HG02943 (cell line): ENCODE data around the gene COX10.
"Not testable (repeated sequence)": the region's sequence is repeated elsewhere in the genome, so short reads cannot be mapped to it uniquely, and the experiment has no call there.

Experiments used
- ATAC-seq: cut with Tn5 transposase; IDR thresholded peaks from one replicate; pipeline ENCODE4 v1.9.1; 2021; ENCODE audit warnings: mild to moderate bottlenecking, low read depth, moderate library complexity; ENCODE audit not compliant: unreplicated experiment

Gene COX10

DNA sequence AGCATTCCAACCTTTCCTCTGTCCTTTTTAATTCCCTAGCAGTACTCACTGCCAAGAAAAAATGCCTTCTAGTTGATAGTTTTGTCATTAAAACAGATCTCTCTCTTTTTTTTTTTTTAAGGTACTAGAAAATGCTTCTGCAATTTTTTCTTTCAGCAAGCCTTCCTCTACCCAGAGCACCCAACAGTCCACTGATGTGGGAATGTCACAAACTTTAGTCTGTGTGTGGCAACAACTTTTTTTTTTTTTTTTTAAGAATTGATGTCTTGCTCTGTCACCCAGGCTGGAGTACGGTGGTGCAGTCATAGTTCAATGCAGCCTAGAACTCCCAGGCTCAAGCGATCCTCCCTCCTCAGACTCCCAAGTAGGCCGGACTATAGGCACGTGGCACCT is 132.7 kb downstream of the COX10 start:
- ATAC-seq, result no peak

DNA sequence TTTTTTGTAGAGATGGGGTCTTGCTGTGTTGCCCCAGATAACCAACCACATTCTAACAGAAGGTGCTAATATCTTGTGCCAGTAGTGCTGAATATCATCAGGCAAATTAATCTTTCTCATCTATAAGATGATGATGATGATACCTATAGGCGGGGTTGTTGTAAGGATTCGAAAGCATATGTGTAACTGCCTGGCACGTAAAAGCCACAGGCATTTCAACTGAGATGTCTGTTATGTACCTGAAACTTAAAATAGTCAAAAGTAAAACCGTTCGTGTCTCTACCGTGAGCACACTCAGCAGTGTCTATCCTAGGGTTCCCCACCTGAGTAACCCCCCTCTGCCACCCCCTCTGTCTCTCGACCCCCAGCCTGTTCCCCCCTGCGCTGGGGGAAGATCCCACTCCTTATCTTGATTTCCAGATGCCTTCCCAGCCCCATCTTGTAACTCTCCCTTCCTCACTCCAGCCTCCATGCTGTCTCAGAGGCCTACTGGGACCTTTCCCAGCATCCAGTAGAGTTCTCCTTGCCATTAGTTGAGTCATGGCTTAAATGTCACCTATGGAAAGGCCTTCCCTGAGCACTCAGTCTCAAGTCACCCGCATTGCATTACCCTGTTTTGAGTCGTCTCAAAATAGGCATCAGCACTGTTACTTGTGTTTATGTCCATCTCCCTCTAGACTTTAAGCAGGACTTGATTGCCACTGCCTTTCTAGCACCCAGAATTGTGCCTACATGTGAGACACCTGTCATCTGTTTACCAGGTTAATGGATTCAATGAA is 133.3 kb downstream of the COX10 start:
- ATAC-seq, result no peak

DNA sequence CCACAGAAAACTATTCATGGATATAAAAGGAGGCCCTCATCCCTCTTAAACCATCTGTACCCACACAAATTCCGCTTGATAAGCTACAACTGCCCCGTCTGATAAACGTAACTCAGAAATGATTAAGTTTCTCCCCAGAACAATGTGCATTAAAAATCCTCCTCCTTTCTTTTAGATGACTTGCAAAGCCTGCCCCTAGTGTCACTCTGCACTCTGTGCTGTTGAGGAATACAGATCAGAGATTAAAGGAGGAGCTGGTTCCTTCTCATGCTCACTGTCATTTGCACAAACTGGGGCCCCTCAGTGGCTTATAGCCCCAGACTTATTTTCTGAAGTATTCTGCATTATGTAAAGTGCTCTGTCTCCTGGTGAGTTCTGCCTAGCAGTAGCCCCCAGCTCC is 134.1 kb downstream of the COX10 start:
- no peak for ATAC-seq

DNA sequence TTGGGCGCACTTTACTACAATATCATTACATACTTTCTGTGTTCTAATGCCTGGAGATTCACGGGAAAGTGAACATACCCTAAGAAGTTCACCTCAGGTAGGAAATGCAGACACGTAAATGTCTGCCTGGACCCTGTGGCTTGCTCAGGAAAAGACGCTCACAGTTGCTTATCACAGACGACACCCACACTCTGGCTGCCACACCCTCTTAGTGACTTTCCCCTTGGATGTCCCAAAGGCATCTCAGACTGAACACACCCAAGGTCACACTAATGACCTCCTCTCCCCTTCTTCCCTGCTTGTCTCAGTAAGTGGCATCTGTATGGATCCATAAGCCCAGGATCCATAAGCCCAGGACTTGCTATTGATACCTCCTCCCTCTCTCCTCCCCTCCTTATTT is 134.8 kb downstream of the COX10 start:
- no peak for ATAC-seq

DNA sequence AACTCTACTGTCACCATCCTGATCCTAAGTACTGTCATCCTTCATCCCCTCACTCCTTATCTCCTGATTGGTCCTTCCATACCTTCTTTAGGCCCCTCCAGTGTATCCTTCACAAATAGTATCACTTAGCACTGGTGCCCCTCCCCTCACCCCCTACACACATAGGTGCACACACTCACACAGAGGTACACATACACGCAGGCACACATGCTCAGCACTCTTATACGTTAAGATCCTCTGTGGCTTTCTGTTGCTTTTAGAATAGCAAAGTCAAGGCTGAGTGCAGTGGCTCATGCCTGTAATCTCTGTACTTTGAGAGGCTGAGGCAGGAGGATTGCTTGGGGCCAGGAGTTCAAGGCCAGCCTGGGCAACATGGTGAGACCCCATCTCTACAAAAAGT is 135.2 kb downstream of the COX10 start:
- no peak for ATAC-seq

GRCh38 chr17:14205380-14205779 is 136.1 kb downstream of the COX10 start:
- no peak for ATAC-seq

DNA sequence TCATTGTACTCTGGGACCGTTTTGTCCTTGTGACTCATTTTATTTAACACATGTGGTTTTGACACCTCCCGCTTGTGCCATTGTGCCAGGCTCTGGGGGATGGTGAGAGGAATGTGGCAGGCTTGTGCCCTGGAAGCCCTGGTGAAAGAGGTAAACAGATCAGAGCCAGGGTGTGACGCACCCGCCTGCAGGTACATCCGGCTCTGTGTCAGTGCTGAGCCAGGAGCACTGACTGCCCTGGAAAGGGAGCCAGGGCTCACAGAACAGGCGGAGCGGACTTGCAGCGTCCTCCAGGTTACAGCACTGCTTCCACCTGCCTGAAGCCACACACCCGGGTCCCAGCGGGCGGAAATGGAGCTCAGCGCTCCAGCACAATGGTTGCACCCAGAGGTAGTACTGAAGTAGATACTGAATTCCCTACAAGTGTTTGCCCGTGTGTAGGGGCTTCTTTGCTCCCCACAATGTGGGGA is 136.7 kb downstream of the COX10 start:
- ATAC-seq, result no peak

DNA sequence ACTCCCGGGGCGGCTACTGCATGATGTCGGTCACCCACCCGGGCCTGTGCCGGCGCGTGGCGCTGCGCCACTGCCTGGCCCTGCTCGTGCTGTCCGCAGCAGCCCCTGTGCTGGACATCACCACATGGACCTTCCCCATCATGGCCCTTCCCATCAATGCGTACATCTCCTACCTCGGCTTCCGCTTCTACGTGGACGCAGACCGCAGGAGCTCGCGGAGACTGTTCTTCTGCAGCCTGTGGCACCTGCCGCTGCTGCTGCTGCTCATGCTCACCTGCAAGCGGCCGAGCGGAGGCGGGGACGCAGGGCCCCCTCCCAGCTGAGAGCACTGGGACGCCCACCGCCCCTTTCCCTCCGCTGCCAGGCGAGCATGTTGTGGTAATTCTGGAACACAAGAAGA is 137.6 kb downstream of the COX10 start:
- no peak for ATAC-seq

GRCh38 chr17:14207791-14208190 is 138.5 kb downstream of the COX10 start:
- no peak for ATAC-seq

DNA sequence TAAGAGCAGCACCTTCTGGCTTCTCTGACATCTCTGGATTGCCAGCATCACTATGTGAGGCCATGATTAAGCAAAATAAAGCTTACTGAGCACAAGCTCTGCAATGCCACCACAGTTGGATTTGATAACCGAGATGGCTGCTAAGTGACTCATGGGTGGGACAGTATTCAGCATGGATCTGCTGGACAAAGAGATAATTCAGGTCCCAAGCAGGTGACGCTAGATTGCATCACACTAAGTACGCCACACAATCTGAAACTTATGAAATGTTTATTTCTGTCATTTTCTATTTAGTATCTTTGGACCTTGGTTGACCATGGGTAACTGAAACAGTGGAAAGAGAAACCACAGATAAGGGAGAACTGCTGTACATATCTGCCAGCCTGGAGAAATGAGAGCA is 139.9 kb downstream of the COX10 start:
- ATAC-seq, result no peak

GRCh38 chr17:14211246-14211645 is 141.9 kb downstream of the COX10 start:
- ATAC-seq, result no peak

DNA sequence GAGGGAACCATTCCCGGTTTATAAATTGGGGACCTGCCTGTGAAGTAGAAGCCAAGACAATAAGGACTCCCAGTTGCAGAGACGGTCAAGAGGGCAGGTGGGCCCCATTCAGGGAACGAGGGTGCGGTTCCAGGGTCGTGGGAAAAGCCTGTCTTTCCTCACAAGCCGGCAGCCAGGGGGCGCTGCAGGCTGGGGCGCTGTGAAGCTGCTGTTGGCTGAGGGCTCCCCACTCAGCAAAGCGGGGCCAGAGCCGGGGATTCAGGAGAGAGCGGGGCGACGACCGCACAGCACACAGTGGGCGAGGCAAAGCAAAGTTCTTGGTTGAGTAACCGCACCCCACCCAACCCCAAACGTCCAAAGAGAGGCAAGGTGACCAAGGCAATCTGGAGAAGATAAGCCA is 142.5 kb downstream of the COX10 start:
- ATAC-seq, result no peak

GRCh38 chr17:14212401-14212800 is 143.1 kb downstream of the COX10 start:
- no peak for ATAC-seq

DNA sequence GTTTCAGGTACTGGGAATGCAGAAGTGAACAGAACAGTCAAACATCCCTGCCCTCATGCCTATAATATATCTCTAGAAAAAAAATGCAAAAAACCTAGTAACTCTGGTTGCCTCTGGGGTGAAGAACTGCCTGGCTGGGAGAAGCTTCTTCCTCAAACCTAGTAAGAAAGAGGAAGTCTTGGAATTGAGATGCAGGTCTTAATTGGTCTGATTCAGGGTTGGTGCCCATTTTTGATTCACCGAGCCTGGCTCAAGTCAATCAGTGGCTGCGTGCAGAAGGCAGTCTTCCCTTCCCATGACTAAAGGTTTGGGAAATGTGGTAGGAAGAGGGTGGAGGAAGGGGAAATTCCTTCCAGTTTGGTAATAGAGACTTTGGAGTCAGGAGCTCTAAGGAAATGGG is 145.0 kb downstream of the COX10 start:
- no peak for ATAC-seq

DNA sequence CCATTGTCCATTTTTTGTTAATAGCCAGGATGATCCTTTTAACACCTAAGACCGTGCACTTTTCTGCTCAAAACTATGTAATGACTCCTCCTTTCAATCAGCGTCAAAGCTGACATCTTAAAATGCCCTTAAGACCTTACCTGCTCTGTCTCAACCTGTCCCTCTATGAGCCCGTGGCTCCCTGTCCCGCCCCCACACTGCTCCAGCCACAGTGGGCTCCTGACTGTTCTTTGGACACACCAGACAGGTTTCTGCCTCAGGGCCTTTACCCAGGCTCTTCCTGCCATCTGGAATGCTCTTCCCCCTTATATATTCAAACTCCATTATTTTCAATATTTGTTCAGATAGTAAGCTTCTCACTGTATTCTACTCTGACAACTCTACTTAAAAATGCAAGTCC is 153.3 kb downstream of the COX10 start:
- ATAC-seq, result no peak

DNA sequence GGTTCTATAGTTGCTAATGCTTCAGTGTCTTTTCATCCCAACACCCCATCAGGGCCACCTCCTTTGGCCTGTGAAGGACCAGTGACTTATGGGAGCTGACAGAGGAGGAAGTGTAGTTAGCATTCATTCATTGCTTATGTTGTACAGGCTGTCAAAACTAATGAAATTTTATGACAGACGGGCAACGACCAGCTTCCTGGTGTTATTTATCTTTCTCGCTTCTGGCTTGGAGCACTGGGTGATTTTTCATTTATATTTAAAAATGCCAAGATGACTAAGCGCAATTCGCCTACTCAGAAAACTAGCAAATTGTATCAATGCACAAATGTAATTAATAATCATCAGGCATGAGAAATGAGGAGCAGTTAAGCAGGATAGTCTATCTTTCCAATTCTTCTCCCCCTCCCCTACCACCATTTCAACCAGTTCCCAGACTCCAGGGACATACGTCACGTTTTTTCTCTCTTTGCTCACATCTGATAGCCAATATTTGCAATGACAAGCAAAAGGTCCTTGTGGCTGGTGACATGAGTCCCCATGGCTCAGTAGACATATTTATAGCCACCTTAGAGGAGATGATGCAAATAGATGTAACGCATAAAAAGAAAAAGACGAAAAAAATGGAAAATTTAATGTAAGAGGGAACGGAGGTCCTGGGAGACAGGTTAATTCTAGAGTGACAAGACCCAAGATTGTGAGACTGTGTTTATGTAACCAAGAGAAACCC is 156.1 kb downstream of the COX10 start:
- ATAC-seq, result no peak

GRCh38 chr17:14227052-14227451 is 157.7 kb downstream of the COX10 start:
- ATAC-seq, result no peak

- no peak for ATAC-seq
These were observed 159.6 kb downstream of the COX10 start for GRCh38 chr17:14228903-14229302.

GRCh38 chr17:14231187-14231586 is 161.9 kb downstream of the COX10 start:
- not testable (repeated sequence) for ATAC-seq

GRCh38 chr17:14235047-14235446 is 165.7 kb downstream of the COX10 start:
- ATAC-seq, result not testable (repeated sequence)

DNA sequence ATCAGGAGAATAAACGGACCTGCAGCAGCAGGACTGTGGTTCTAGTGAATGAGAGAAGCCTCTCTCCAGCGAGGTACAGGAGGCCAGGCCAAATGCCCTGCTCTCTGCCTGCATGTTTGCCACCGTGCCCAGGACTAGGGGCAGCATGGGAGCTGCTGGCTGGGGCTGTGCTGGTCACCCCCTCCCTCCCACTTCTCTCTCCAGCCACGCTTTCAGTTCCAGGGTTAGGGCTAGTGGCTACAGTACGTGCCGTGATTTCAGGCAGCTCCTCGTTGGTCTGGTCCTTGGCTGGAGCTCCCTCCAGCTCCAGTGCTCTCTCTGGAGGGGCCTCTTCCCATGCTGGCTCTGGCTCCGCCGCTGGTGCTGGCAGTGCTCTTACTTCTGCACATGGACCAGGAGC is 166.7 kb downstream of the COX10 start:
- ATAC-seq, result not testable (repeated sequence)

DNA sequence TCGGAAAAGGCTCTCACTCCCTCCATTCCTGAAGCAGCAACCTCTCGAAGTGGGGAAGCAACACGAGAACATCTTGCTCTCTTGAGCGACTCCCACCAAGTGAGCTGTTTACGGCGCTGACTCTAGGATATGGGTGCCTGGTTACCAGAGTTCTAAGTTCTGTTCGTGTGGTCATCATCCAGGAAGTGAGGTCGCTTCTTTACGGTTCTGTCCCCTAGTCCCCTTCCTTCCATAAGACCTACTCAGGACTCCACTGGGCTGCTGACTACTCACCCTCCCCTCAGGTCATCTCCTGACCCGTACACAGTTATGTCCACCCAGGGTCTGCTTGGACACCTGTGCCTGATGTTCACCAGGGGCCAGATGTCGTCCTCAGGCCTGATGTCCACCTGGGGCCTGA is 167.5 kb downstream of the COX10 start, which contains the start of gene CDRT15:
CDRT15 (minus strand) TSS at position 101 of the 400 bp plus-strand sequence; CDS start at position 72, 29 bp downstream.
- not testable (repeated sequence) for ATAC-seq
